Activated CD4-positive, alpha-beta memory T cell treated with anti-CD3 and anti-CD28 coated beads for 36 hours (primary cell): ENCODE data around the gene APOE. TPM values are rescaled to one million over a fixed set of nuclear protein-coding genes. Genes with fewer than 3 reads are reported as not detected.
"Not testable (repeated sequence)": the region's sequence is repeated elsewhere in the genome, so short reads cannot be mapped to it uniquely, and the experiment has no call there.

Experiments used
- CTCF ChIA-PET: fragments of 350-600 bp; sonication (Branson Sonifier 250); formaldehyde crosslinking; loops from one replicate; lab custom pipeline; 2021; ENCODE audit warnings: antibody characterized with exemption, inconsistent platforms; lab: Charles Lee
- POLR2A ChIA-PET: fragments of 350-600 bp; sonication (Branson Sonifier 250); formaldehyde crosslinking; loops from one replicate; lab custom pipeline; 2021; ENCODE audit warnings: antibody characterized with exemption; lab: Charles Lee
- DNase-seq: peaks from one replicate; pipeline ENCODE4 v3.0.0-alpha.2; 2020
- H3K27ac Mint-ChIP-seq: one replicate; pipeline ENCODE4 v1.8.0; 2021; ENCODE audit warnings: mixed read lengths
- H3K27me3 Mint-ChIP-seq: one replicate; pipeline ENCODE4 v1.8.0; 2021; ENCODE audit warnings: mixed read lengths
- H3K36me3 Mint-ChIP-seq: one replicate; pipeline ENCODE4 v1.8.0; 2021; ENCODE audit warnings: mixed read lengths
- H3K4me1 Mint-ChIP-seq: one replicate; pipeline ENCODE4 v1.8.0; 2021; ENCODE audit warnings: low read depth, mixed read lengths
- H3K4me3 Mint-ChIP-seq: one replicate; pipeline ENCODE4 v1.8.0; 2021; ENCODE audit warnings: mild to moderate bottlenecking, mixed read lengths
- H3K9me3 Mint-ChIP-seq: one replicate; pipeline ENCODE4 v1.8.0; 2021; ENCODE audit warnings: mixed read lengths
- intact Hi-C: fragments of 100-400 bp; cut with micrococcal nuclease; formaldehyde crosslinking; loops from one replicate; pipeline ENCODE4 v1.15.1; 2023
- total RNA-seq, 2 experiments: library from RNA; stranded (reverse); gene quantifications; one replicate each; pipeline ENCODE4 v1.2.3, GENCODE V29; 2021

The APOE gene
- total RNA-seq, 2 experiments from 2014 or later: 0.44 to 0.48 TPM

GRCh38 chr19:44924243-44924725 is 18.7 kb downstream of the APOE start:
- no peak overlapping the region for H3K27ac Mint-ChIP-seq
- no peak overlapping the region for H3K4me3 Mint-ChIP-seq
- no peaks in the 10 kb centered on the region for H3K9me3 Mint-ChIP-seq
- peaks cover 17% of the 10 kb centered on the region for H3K27me3 Mint-ChIP-seq
- ChIA-PET POLR2A (no interaction called here), CTCF (no interaction called here)
- no peaks in the 10 kb centered on the region for H3K36me3 Mint-ChIP-seq
- intact Hi-C loops: no loop called here
- DNase-seq: no peak
- H3K4me1 Mint-ChIP-seq: peaks cover 4% of the 10 kb centered on the region

- H3K27ac Mint-ChIP-seq: no peak overlapping the region
- peaks cover 4% of the 10 kb centered on the region for H3K4me1 Mint-ChIP-seq
- intact Hi-C loops: no loop called here
- POLR2A ChIA-PET: no interaction called here
- H3K36me3 Mint-ChIP-seq: no peaks in the 10 kb centered on the region
- CTCF ChIA-PET: no interaction called here
- no peak overlapping the region for H3K4me3 Mint-ChIP-seq
- H3K9me3 Mint-ChIP-seq: no peaks in the 10 kb centered on the region
- no peak for DNase-seq
- H3K27me3 Mint-ChIP-seq: peaks cover 17% of the 10 kb centered on the region
Observed at GRCh38 chr19:44925114-44925891, 19.7 kb downstream of the APOE start.

- H3K36me3 Mint-ChIP-seq, CTCF ChIA-PET, DNase-seq, H3K4me3 Mint-ChIP-seq, H3K9me3 Mint-ChIP-seq, intact Hi-C loops, POLR2A ChIA-PET, H3K4me1 Mint-ChIP-seq, H3K27ac Mint-ChIP-seq: not testable (repeated sequence)
- H3K27me3 Mint-ChIP-seq: peaks cover 17% of the 10 kb centered on the region
Observed at GRCh38 chr19:44926245-44927077, 20.9 kb downstream of the APOE start.

GRCh38 chr19:44927746-44928145 is 22.1 kb downstream of the APOE start:
- Mint-ChIP-seq H3K36me3 (no peaks in the 10 kb centered on the region), H3K4me3 (no peak overlapping the region), H3K27me3 (peaks cover 17% of the 10 kb centered on the region), H3K27ac (no peak overlapping the region), H3K4me1 (peaks cover 4% of the 10 kb centered on the region), H3K9me3 (no peaks in the 10 kb centered on the region)
- no peak for DNase-seq
- intact Hi-C loops: no loop called here
- POLR2A ChIA-PET: no interaction called here
- CTCF ChIA-PET: interaction anchor here (0.7 kb wide), 1 partner anchor 61 kb away, joined by 3 read pairs; no protein-coding TSS in a partner anchor

GRCh38 chr19:44930088-44930487 is 24.5 kb downstream of the APOE start:
- H3K27me3 Mint-ChIP-seq: peaks cover 17% of the 10 kb centered on the region
- H3K9me3 Mint-ChIP-seq: no peaks in the 10 kb centered on the region
- ChIA-PET CTCF (interaction anchor here (1.1 kb wide), 1 partner anchor 129 kb away, joined by 4 read pairs; no protein-coding TSS in a partner anchor), POLR2A (no interaction called here)
- peaks cover 4% of the 10 kb centered on the region for H3K4me1 Mint-ChIP-seq
- H3K4me3 Mint-ChIP-seq: no peak overlapping the region
- no peaks in the 10 kb centered on the region for H3K36me3 Mint-ChIP-seq
- DNase-seq: no peak
- intact Hi-C loops: no loop called here
- no peak overlapping the region for H3K27ac Mint-ChIP-seq

- POLR2A ChIA-PET: no interaction called here
Observed at GRCh38 chr19:44931541-44931940, 25.9 kb downstream of the APOE start.

GRCh38 chr19:44939668-44940067 is 34.1 kb downstream of the APOE start:
- Mint-ChIP-seq H3K27me3 (no peaks in the 10 kb centered on the region), H3K4me1 (no peaks in the 10 kb centered on the region), H3K36me3 (no peaks in the 10 kb centered on the region), H3K27ac (no peak overlapping the region), H3K4me3 (no peak overlapping the region), H3K9me3 (no peaks in the 10 kb centered on the region)
- CTCF ChIA-PET: no interaction called here
- no peak for DNase-seq
- intact Hi-C loops: no loop called here
- POLR2A ChIA-PET: no interaction called here

More at GRCh38 chr19:44931541-44931940, 25.9 kb downstream of the APOE start:
- CTCF ChIA-PET: interaction anchor here (0.7 kb wide), 1 partner anchor 203 kb away, joined by 7 read pairs; no protein-coding TSS in a partner anchor
- H3K4me3 Mint-ChIP-seq: no peak overlapping the region
- H3K27ac Mint-ChIP-seq: no peak overlapping the region
- H3K27me3 Mint-ChIP-seq: peaks cover 5% of the 10 kb centered on the region
- intact Hi-C loops: no loop called here
- no peaks in the 10 kb centered on the region for H3K36me3 Mint-ChIP-seq
- no peak for DNase-seq
- H3K4me1 Mint-ChIP-seq: peaks cover 4% of the 10 kb centered on the region
- no peaks in the 10 kb centered on the region for H3K9me3 Mint-ChIP-seq

- POLR2A ChIA-PET: no interaction called here
- Mint-ChIP-seq H3K27me3 (no peaks in the 10 kb centered on the region), H3K9me3 (no peaks in the 10 kb centered on the region), H3K4me3 (no peak within 1 kb of the TSS), H3K36me3 (no peaks in the 10 kb centered on the region), H3K27ac (no peak within 1 kb of the TSS), H3K4me1 (no peaks in the 10 kb centered on the region)
- DNase-seq: no peak
- CTCF ChIA-PET: no interaction called here
- intact Hi-C loops: no loop called here
Observed at GRCh38 chr19:44942067-44942571, 36.5 kb downstream of the APOE start, which contains the start of gene APOC4. Gene APOC4 (plus strand): TSS chr19:44942237. CDS start chr19:44942278, 41 bp downstream.

GRCh38 chr19:44943801-44944249 is 38.2 kb downstream of the APOE start:
- ChIA-PET POLR2A (no interaction called here), CTCF (no interaction called here)
- Mint-ChIP-seq H3K36me3 (no peaks in the 10 kb centered on the region), H3K4me3 (no peak overlapping the region), H3K9me3 (no peaks in the 10 kb centered on the region), H3K4me1 (no peaks in the 10 kb centered on the region), H3K27ac (no peak overlapping the region), H3K27me3 (no peaks in the 10 kb centered on the region)
- intact Hi-C loops: no loop called here
- DNase-seq: no peak

- no peak overlapping the region for H3K27ac Mint-ChIP-seq
- H3K4me3 Mint-ChIP-seq: no peak overlapping the region
- no peaks in the 10 kb centered on the region for H3K36me3 Mint-ChIP-seq
- no peaks in the 10 kb centered on the region for H3K27me3 Mint-ChIP-seq
- H3K9me3 Mint-ChIP-seq: no peaks in the 10 kb centered on the region
- H3K4me1 Mint-ChIP-seq: peaks cover 2% of the 10 kb centered on the region
- no peak for DNase-seq
- ChIA-PET POLR2A (no interaction called here), CTCF (no interaction called here)
- intact Hi-C loops: no loop called here
Observed at GRCh38 chr19:44947041-44947581, 41.5 kb downstream of the APOE start.

- no peak for DNase-seq
- CTCF ChIA-PET: interaction anchor here (0.6 kb wide), 1 partner anchor 40 kb away, joined by 3 read pairs; no protein-coding TSS in a partner anchor
- Mint-ChIP-seq H3K36me3 (no peaks in the 10 kb centered on the region), H3K27ac (no peak overlapping the region), H3K4me1 (peaks cover 2% of the 10 kb centered on the region), H3K4me3 (no peak overlapping the region), H3K27me3 (no peaks in the 10 kb centered on the region), H3K9me3 (no peaks in the 10 kb centered on the region)
- POLR2A ChIA-PET: no interaction called here
- intact Hi-C loops: no loop called here
Observed at GRCh38 chr19:44948237-44948636, 42.6 kb downstream of the APOE start.
